GM06990 (cell line): ENCODE measurements around the gene TWIST2.

ENCODE experiments used
- DNase-seq: peaks from one replicate; pipeline ENCODE4 v3.0.0-alpha.2; 2011; ENCODE audit not compliant: insufficient read length; ENCODE audit errors: extremely low read depth
- H3K27me3 ChIP-seq: replicated peaks from 2 replicates; pipeline ENCODE4 v1.6.0; 2011; ENCODE audit warnings: low read length; ENCODE audit not compliant: control insufficient read depth, insufficient read depth
- H3K36me3 ChIP-seq: 2 replicates; pipeline ENCODE4 v1.5.1; 2011; ENCODE audit warnings: low read length; ENCODE audit not compliant: control insufficient read depth, insufficient read depth
- H3K4me3 ChIP-seq: replicated peaks from 2 replicates; pipeline ENCODE4 v1.5.1; 2011; ENCODE audit warnings: low read depth, mild to moderate bottlenecking, control low read depth, low read length
- TF ChIP-seq, protein P1 (sequence below): IDR thresholded peaks from 2 replicates; pipeline ENCODE4 v1.5.1; 2011; ENCODE audit warnings: low read length, control low read depth, mild to moderate bottlenecking, inconsistent platforms; ENCODE audit not compliant: insufficient read depth, poor library complexity, severe bottlenecking

Gene TWIST2

DNA sequence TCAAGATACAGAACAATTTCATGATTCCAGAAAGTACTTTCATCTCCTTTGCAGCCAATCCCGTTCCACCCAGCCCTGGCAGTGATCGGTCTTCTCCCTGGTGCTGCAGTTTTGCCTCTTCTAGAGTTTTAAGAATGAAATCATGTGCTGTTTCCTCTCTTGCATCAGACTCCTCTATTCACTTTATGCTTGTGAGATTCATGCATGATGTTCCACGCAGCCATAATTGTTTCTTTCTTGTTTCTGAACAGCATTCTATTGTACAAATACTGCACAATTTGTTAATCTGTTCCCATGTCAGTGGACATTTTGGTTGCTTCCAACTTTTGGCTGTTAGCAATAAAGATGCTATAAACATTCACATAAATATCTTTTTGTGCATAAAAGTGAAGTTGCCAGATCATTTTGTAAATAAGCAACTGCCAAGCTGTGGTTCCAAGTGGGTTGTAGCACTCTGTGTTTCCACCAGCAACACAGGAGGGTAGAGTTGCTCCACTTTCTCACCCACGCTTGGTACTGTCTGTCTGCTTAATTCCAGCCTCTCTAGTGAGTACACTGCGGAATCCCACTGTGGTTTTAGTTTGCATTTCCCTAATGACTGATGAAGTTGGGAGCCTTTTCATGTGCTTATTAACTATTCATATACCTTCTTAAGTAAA, 104.5 kb downstream of the TWIST2 start:
- TF ChIP-seq, protein P1, sequence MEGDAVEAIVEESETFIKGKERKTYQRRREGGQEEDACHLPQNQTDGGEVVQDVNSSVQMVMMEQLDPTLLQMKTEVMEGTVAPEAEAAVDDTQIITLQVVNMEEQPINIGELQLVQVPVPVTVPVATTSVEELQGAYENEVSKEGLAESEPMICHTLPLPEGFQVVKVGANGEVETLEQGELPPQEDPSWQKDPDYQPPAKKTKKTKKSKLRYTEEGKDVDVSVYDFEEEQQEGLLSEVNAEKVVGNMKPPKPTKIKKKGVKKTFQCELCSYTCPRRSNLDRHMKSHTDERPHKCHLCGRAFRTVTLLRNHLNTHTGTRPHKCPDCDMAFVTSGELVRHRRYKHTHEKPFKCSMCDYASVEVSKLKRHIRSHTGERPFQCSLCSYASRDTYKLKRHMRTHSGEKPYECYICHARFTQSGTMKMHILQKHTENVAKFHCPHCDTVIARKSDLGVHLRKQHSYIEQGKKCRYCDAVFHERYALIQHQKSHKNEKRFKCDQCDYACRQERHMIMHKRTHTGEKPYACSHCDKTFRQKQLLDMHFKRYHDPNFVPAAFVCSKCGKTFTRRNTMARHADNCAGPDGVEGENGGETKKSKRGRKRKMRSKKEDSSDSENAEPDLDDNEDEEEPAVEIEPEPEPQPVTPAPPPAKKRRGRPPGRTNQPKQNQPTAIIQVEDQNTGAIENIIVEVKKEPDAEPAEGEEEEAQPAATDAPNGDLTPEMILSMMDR = no peak
- Histone ChIP-seq H3K4me3 (no peak overlapping the region), H3K36me3 (no peaks in the 10 kb centered on the region), H3K27me3 (no peaks in the 10 kb centered on the region; the same call in none of the 2 replicates)
- no peak for DNase-seq

DNA sequence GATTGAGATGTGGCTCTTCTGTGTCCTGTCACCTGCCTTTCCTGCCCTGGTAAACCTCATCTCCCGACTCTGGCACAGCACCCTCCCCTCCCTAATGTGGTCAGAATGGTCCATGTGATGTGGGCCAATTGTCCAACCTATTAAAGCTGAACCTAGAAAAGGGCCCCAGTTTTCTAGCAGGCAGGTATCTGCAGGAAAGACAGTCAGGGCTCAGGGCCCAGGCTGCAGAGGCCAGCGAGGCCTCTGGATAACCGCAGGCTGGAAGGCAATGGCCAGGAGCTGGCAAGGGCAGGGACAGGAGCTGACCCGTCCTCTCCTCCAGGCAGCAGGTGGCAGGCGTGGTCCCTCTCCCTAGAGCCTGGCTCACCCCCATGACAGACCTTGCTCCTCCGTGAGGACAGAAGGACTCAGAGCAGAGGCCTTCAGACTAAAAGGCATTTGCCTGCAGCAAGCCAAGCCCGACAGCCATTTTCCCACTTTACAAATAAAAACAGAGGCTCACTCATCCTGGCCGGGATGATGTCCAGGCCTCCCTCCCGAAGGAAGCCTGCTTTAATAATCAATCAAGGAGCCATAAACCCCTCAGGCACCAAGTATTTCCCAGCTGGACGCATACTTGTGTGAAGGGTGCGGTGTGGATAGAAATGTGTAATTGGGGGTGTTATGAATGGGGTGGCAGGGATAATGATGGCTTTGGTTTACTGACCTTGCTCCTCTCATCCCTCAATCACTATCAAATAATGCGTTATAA, 107.1 kb downstream of the TWIST2 start:
- no peak overlapping the region for H3K4me3 ChIP-seq
- TF ChIP-seq, protein P1 = no peak
- no peaks in the 10 kb centered on the region for H3K36me3 ChIP-seq
- H3K27me3 ChIP-seq = no peaks in the 10 kb centered on the region; the same call in 1 of the 2 replicates
- no peak for DNase-seq

DNA sequence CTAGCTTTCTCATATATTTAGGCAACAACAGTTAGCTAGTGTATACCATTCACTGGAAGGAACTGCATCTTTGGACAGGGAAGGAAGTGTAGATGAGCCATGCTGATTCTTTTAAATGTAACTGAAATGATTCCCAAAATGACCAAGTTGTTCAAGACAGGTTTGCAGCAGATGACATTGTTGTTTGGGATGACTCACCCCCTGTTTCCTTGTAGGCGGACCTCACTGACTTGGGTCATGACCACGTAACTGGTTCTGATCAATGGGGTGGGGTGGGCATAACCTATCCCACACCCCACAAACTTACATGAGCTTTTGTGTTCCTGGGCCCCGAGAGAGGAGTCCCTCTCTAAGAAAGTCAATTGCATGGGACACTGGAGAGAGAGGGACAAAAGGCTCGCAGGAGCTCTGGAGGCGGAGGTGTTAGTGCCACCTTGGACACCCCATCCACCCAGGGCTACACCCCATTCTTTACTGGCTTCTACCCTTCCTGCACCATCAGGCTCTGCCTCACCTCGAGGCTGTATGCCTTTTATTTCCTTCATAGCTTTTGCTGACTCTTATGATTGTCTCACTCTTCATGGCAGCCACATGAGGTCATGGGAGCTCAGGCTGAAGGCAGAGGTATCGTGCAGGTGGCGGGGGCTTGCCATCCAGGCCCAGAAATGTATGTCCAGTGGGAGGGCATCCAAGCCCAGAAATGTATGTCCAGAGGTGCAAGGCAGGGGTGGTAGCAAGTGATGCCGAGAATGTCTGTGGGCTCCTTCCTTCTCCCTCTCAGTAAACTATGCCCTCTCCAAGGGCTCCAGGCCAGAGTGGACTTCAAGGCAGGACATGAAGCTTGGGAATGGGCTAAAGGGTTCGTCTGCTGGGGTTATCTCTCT, 108.0 kb downstream of the TWIST2 start:
- TF ChIP-seq, protein P1 = no peak
- no peaks in the 10 kb centered on the region for H3K36me3 ChIP-seq
- no peaks in the 10 kb centered on the region; the same call in 1 of the 2 replicates for H3K27me3 ChIP-seq
- H3K4me3 ChIP-seq = no peak overlapping the region
- no peak for DNase-seq

DNA sequence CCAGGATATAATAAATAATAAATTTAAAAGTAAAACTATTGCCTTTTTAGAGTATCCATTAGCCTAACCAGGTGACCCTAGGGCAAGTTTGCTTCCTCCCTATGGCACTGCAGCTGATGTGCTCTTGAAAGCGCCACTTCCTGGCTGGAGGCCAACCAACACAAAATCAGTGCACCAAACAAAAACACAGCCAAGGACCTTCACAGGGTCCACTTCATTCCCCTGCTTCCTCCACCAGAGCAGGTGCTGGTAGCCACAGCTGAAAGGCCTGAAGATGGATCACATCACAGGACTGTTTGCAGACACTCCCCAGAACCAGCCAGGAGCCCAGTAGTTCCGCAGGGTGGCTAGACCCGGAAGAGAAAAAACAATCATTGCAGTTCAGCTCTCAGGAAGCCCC, 108.8 kb downstream of the TWIST2 start:
- H3K27me3 ChIP-seq = no peaks in the 10 kb centered on the region; the same call in 1 of the 2 replicates
- no peak for DNase-seq

More for the DNA sequence above, 108.8 kb downstream of the TWIST2 start:
- TF ChIP-seq, protein P1 = no peak
- Histone ChIP-seq H3K36me3 (no peaks in the 10 kb centered on the region), H3K4me3 (no peak overlapping the region)
